ENCODE measurements around the gene KRT77.
"Not testable (repeated sequence)": the region's sequence is repeated elsewhere in the genome, so short reads cannot be mapped to it uniquely, and the experiment has no call there.

Gene KRT77

GRCh38 chr12:52673713-52674432, 29.5 kb downstream of the KRT77 start:
- DNase-seq: no peak

DNA sequence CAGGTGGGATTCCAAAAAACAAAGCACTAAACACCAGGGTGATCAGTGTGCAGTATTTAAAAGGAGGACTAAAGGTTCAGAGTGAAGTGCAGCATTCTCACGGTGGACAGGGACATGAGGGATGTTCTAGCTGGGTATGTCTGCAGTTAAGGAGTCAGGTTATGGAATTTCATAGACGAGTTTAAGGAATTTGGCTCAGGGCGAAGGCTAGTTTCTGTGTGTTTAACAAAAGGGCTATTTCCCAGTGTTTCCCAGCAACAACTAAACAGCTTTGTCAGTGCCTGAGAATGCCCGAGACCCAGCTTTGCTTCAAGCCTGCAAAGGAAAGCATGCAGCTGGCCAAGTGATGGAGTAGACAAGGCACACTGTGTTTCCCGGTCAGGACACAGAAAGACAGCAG, 30.1 kb downstream of the KRT77 start:
- no peak for DNase-seq

DNA sequence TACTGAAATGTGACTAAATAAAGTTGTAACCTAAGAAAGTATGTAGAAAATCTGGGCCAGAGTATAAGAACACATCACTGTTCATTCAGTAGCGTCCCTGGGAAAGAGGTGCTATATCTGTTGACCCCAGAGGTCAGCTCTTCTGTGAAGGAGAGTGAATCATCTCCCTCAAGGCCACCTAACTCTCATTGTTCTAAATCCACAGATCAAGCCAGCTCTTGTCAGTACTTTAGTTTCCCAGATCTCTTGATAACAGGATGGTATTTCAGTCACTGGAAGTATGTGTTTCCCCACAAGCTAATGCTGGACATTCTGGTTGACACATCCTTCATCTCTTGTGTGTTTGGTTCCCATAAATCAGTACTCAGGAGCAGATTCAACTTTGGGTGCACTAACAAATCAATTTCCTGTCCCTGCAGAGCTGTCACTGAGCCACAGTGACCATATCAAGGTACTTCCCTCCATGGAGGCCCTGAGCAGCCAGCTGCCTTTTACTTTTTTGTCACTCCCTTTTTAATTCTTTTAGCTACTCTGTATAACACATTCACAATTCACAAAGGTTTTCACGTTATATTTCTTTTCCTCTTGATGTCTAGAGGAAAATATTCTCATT, 30.9 kb downstream of the KRT77 start:
- DNase-seq: no peak

- no peak for DNase-seq
Observed at GRCh38 chr12:52670961-52671360, 32.4 kb downstream of the KRT77 start.

GRCh38 chr12:52670506-52670905, 32.8 kb downstream of the KRT77 start:
- DNase-seq: no peak

DNA sequence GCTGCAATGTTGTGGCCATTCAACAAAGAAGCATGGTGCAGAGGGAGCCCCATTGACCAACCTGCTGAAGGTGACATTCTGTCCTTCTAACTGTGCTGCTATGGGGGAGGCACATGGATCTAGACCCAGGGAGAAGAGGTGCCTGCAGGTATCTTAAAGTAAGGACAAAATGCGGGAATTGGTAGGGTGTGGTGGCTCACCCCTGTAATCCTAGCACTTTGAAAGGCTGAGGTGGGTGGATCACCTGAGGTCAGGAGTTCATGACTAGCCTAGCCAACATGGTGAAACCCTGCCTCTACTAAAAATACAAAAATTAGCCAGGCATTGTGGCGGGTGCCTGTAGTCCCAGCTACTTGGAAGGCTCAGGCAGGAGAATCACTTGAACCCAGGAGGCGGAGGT, 33.4 kb downstream of the KRT77 start:
- not testable (repeated sequence) for DNase-seq

GRCh38 chr12:52669426-52669825, 33.9 kb downstream of the KRT77 start:
- no peak for DNase-seq

GRCh38 chr12:52667931-52668330, 35.4 kb downstream of the KRT77 start:
- DNase-seq: no peak

DNA sequence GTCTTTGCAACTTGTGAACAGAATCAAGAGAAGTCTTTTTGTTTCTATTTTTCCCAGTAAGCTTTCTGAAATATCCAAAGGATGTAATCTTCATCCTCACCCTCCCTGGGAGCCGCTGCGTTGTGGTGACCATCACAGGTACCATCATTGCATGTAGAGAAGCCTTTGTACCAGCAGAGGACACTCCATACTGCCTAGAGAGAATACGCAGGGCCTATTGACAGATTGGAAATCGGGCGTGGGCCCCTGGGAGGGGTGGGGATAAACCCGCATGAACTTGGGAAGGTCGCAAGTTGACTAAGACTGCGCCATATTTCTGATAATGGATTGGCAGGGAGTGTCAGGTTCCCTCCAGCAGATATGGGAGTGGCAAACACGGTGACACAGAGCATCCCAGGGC, 35.8 kb downstream of the KRT77 start:
- no peak for DNase-seq

- no peak for DNase-seq
Observed at GRCh38 chr12:52666471-52666870, 36.9 kb downstream of the KRT77 start.

GRCh38 chr12:52663420-52663819, 39.9 kb downstream of the KRT77 start:
- DNase-seq: no peak

GRCh38 chr12:52662918-52663229, 40.5 kb downstream of the KRT77 start:
- no peak for DNase-seq

- DNase-seq: no peak
Observed at GRCh38 chr12:52662093-52662917, 41.0 kb downstream of the KRT77 start.

- DNase-seq: no peak
Observed at GRCh38 chr12:52661668-52662067, 41.7 kb downstream of the KRT77 start.

DNA sequence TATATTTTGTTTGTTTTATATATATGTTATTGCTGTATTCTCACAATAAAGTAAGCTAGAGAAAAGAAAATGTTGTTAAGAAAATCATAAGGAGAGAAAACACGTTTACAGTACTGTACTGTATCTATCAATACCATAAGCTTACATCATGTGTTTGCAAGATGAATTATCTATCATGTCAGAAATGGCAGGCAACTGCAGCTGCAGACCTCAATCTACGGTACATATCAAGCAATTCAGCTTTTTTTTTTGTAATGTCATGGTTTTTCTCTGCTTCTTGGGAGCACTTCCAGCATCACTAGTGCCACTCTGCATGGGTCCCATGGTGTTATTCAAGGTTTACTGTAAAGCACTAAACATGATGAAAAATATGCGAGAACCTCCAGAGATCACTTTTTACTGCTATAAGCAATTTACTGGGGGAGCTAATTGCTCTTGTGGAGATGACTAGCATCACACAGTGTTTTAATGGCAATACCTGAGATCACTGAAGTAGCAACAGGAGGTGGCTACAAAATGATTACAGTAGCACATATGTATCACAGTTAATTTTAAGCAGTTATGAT, 42.3 kb downstream of the KRT77 start:
- DNase-seq: no peak

DNA sequence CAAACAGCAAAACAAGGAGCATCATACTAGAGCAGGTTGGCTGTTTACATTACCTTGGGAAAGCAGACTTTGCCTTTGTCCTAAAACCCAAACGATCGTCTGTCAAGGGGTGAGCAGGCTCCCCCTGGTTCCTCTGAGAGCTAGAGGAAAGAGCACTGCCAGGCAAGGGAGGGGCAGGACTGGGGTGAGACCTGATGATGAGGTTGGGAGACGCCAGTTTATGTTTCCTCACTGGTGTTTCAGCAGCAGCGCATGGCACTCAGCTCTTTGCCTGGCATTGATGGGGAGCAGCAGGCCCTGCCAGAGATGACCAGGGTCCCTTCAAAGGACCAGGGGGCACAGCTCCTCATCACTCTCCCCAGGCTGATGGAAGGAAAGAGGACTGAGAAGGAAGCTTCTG, 43.4 kb downstream of the KRT77 start:
- no peak for DNase-seq

- no peak for DNase-seq
Observed at GRCh38 chr12:52659395-52659794, 43.9 kb downstream of the KRT77 start.

GRCh38 chr12:52658196-52658595, 45.1 kb downstream of the KRT77 start:
- no peak for DNase-seq

GRCh38 chr12:52657250-52657902, 45.9 kb downstream of the KRT77 start:
- no peak for DNase-seq

- DNase-seq: no peak
Observed at GRCh38 chr12:52656616-52657015, 46.7 kb downstream of the KRT77 start.

DNA sequence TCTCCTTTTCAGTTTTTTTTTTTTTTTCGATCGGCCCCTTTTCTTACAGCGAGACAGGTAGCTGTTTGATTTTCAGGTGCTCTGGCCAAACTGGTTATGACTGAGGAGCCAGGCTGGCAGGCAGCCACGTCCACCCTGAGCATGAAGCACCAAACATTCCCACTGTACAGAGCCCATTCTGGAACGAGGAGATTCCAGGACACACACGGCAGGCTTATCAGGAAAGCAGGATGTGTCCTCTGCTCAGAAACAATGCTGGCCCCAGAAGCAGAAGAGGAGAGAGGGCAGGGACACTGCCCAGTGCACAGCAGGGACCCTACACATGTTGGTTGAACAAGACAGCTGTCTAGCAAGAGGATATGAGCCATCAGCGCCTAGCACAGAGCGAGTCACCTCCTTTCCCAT, 47.6 kb downstream of the KRT77 start:
- DNase-seq: no peak

DNA sequence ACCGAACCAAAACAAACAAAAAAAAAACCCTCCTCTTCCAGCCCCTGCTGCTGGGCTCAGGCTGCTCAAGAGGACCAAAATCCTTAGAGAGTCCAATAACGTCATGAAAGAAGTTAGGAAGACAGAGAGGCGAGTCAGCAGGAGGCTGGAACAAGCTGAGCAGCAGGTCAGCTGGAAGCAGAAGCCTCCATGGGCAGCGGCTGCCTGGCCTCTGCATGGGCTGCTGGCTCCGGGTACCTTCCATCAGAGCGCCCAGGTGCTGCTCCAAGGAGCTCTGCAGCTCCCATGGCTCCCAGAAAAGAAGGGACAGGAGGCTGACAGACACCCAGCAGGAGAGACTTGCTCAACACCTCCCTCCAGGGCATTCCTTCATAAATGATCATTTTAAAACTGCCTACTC, 48.1 kb downstream of the KRT77 start:
- no peak for DNase-seq

GRCh38 chr12:52651726-52652261, 51.5 kb downstream of the KRT77 start, which contains the start of gene KRT2:
TSS of gene KRT2 (minus strand) at chr12:52652211. CDS start at chr12:52652142, 69 bp downstream.
- DNase-seq: no peak
